Natural killer cell treated with Interleukin-12 subunit alpha and Interleukin-12 subunit beta and Interleukin-15 and Interleukin-18, amount 100 ng/mL, for 72 hours (primary cell): Measurements from ENCODE around the gene TIMM50. TPM values are rescaled to one million over a fixed set of nuclear protein-coding genes. Genes with fewer than 3 reads are reported as not detected.
"Not testable (repeated sequence)": the region's sequence is repeated elsewhere in the genome, so short reads cannot be mapped to it uniquely, and the experiment has no call there.

Experiments used
- ATAC-seq, 2 donors: fragments of 150-1000 bp; cut with Tn5 transposase in 1 of 2; sonication (Bioruptor Pico), chemical (Tn5 transposase) in 1 of 2; 2 replicates each; pipeline ENCODE4 v1.10.0; 2021
- DNase-seq: peaks from one replicate; pipeline ENCODE4 v3.0.0; 2022; ENCODE audit warnings: low spot score
- H3K27ac Mint-ChIP-seq, 2 donors: 1 replicate in 1 of 2; 2 replicates in 1 of 2; pipeline ENCODE4 v1.8.0; 2022; ENCODE audit warnings: mixed read lengths in 2 of 2, mild to moderate bottlenecking in 1 of 2, moderate library complexity in 1 of 2
- H3K27me3 Mint-ChIP-seq, 2 donors: 1 replicate in 1 of 2; 2 replicates in 1 of 2; pipeline ENCODE4 v1.8.0; 2022; ENCODE audit warnings: mixed read lengths in 2 of 2
- H3K36me3 Mint-ChIP-seq: one replicate; pipeline ENCODE4 v1.8.0; 2022; ENCODE audit warnings: mixed read lengths
- H3K4me1 Mint-ChIP-seq, 2 donors: 1 replicate in 1 of 2; 2 replicates in 1 of 2; pipeline ENCODE4 v1.8.0; 2022; ENCODE audit warnings: low read depth in 2 of 2, mixed read lengths in 2 of 2, mild to moderate bottlenecking in 1 of 2
- H3K4me3 Mint-ChIP-seq: one replicate; pipeline ENCODE4 v1.8.0; 2022; ENCODE audit warnings: mixed read lengths
- H3K9me3 Mint-ChIP-seq: 2 replicates; pipeline ENCODE4 v1.8.0; 2022; ENCODE audit warnings: mixed read lengths
- total RNA-seq, 2 donors: library from RNA; stranded (reverse); gene quantifications; one replicate each; pipeline ENCODE4 v1.2.3, GENCODE V29; 2022

TIMM50 gene
- total RNA-seq, 2 donors from 2014 or later, result 74.0 to 133 TPM

GRCh38 chr19:39475748-39476147 lies 4.9 kb upstream of the TIMM50 start:
- no peaks in the 10 kb centered on the region for H3K9me3 Mint-ChIP-seq
- H3K4me1 Mint-ChIP-seq, result peaks cover 18 to 19% of the 10 kb centered on the region in 2 donors
- ATAC-seq, result no peak
- H3K27me3 Mint-ChIP-seq, result no peaks in the 10 kb centered on the region
- DNase-seq, result no peak
- no peak overlapping the region for H3K4me3 Mint-ChIP-seq
- H3K36me3 Mint-ChIP-seq, result peaks cover 7% of the 10 kb centered on the region
- no peak overlapping the region for H3K27ac Mint-ChIP-seq

- H3K4me1 Mint-ChIP-seq, result peaks cover 23% of the 10 kb centered on the region in 2 donors
- not testable (repeated sequence) for H3K27me3 Mint-ChIP-seq, H3K9me3 Mint-ChIP-seq, DNase-seq, ATAC-seq, H3K36me3 Mint-ChIP-seq
- H3K27ac Mint-ChIP-seq, result peak overlapping the region; percentile 76 to 95
- peak overlapping the region; percentile 92 for H3K4me3 Mint-ChIP-seq
Measured at GRCh38 chr19:39479319-39479801, 1.3 kb upstream of the TIMM50 start.

- peak overlapping the region; percentile 76 to 95 for H3K27ac Mint-ChIP-seq
- DNase-seq, result no peak
- H3K4me3 Mint-ChIP-seq, result peak overlapping the region; percentile 92
- H3K36me3 Mint-ChIP-seq, result no peaks in the 10 kb centered on the region
- H3K4me1 Mint-ChIP-seq, result peaks cover 23% of the 10 kb centered on the region in 2 donors
- H3K27me3 Mint-ChIP-seq, result no peaks in the 10 kb centered on the region
- no peak for ATAC-seq
- H3K9me3 Mint-ChIP-seq, result no peaks in the 10 kb centered on the region
Measured at GRCh38 chr19:39479916-39480315, 722 bp upstream of the TIMM50 start.

DNA sequence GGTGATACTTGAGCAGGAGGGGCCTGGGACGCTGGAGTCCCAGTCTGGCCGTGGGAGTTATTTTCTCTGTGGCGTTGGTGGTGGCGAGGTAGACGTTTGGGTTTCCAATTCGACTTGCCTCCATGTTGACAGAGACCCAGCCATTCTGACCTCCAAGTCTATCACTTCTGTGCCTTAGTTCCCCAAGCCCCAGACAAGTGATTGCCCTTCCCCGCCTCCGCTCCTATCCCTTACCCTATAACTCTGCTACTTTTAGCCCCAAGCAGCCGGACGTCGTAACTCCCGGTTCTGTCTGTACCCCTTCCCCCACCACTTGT lies 549 bp downstream of the TIMM50 start:
- ATAC-seq (no peak), DNase-seq (no peak)
- Mint-ChIP-seq H3K9me3 (no peaks in the 10 kb centered on the region), H3K4me3 (peak overlapping the region; percentile 92), H3K36me3 (no peaks in the 10 kb centered on the region), H3K27me3 (no peaks in the 10 kb centered on the region), H3K27ac (peak overlapping the region; percentile 76 to 95), H3K4me1 (peaks cover 23% of the 10 kb centered on the region in 2 donors)

GRCh38 chr19:39481676-39482075 lies 1.0 kb downstream of the TIMM50 start:
- Mint-ChIP-seq H3K4me3 (peak overlapping the region; percentile 92), H3K27me3 (no peaks in the 10 kb centered on the region), H3K27ac (peak overlapping the region; percentile 76 to 95), H3K9me3 (no peaks in the 10 kb centered on the region), H3K4me1 (peaks cover 23 to 24% of the 10 kb centered on the region in 2 donors), H3K36me3 (peaks cover 1% of the 10 kb centered on the region)
- ATAC-seq (no peak), DNase-seq (no peak)

DNA sequence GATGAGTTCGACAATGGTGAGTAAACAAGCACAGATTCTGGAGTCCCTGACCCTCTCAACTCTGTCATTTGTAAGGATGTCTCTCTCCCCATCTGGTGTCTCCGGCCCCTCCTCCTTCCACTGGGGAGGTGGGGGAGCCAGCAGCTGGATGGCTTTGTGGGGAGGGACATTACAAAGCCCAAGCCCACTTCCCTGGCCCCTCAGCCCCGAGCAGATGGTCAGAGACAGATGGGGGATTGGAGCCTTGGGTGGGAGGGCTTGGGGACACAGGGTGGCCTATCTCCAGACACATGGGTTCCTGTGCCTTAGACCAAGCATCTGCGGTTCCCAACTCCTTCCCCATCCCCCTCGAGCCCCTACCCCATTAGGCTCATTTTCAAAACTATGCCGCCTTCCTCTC lies 2.5 kb downstream of the TIMM50 start:
- H3K27me3 Mint-ChIP-seq, result no peaks in the 10 kb centered on the region
- no peak overlapping the region for H3K27ac Mint-ChIP-seq
- peaks cover 23 to 27% of the 10 kb centered on the region in 2 donors for H3K4me1 Mint-ChIP-seq
- no peaks in the 10 kb centered on the region for H3K9me3 Mint-ChIP-seq
- peak overlapping the region; percentile 12 for H3K4me3 Mint-ChIP-seq
- ATAC-seq (no peak), DNase-seq (no peak)
- peaks cover 9% of the 10 kb centered on the region for H3K36me3 Mint-ChIP-seq

- H3K4me3 Mint-ChIP-seq, result no peak overlapping the region
- ATAC-seq (no peak), DNase-seq (no peak)
- H3K36me3 Mint-ChIP-seq, result peaks cover 14% of the 10 kb centered on the region
- no peak overlapping the region for H3K27ac Mint-ChIP-seq
- H3K27me3 Mint-ChIP-seq, result no peaks in the 10 kb centered on the region
- H3K9me3 Mint-ChIP-seq, result no peaks in the 10 kb centered on the region
- peaks cover 0 to 4% of the 10 kb centered on the region in 2 donors for H3K4me1 Mint-ChIP-seq
Measured at GRCh38 chr19:39489756-39490155, 9.1 kb downstream of the TIMM50 start.

GRCh38 chr19:39492225-39492624 lies 11.6 kb downstream of the TIMM50 start:
- H3K4me3 Mint-ChIP-seq, result no peak overlapping the region
- H3K36me3 Mint-ChIP-seq, result peaks cover 8% of the 10 kb centered on the region
- no peak for ATAC-seq
- no peak for DNase-seq
- H3K27ac Mint-ChIP-seq, result no peak overlapping the region
- H3K27me3 Mint-ChIP-seq, result peaks cover 8 to 13% of the 10 kb centered on the region in 2 donors
- no peaks in the 10 kb centered on the region for H3K4me1 Mint-ChIP-seq
- no peaks in the 10 kb centered on the region for H3K9me3 Mint-ChIP-seq

DNA sequence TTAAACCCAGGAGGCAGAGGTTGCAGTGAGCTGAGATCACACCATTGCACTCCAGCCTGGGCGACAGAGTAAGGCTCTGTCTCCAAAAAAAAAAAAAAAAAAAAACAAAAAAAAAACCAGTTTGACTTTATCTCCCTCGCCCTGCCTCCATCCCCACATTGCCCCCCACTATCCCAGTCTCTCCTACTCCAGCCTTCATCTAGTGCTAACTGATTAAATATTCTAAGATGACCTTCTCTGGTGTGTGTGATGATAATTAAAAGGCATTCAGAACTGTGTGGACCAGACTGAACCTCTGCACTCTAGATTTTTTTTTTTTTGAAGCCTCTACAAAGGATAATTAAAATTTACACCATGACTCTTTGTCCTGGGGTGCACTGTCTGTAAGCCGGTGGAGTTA lies 12.2 kb downstream of the TIMM50 start:
- Mint-ChIP-seq H3K36me3 (peaks cover 8% of the 10 kb centered on the region), H3K27me3 (peaks cover 8 to 13% of the 10 kb centered on the region in 2 donors), H3K4me1 (no peaks in the 10 kb centered on the region), H3K27ac (no peak overlapping the region), H3K4me3 (no peak overlapping the region), H3K9me3 (no peaks in the 10 kb centered on the region)
- no peak for ATAC-seq
- no peak for DNase-seq

GRCh38 chr19:39494661-39495060 lies 14.0 kb downstream of the TIMM50 start:
- no peak overlapping the region for H3K4me3 Mint-ChIP-seq
- no peak for ATAC-seq
- H3K27ac Mint-ChIP-seq, result no peak overlapping the region
- no peak for DNase-seq
- H3K27me3 Mint-ChIP-seq, result peaks cover 19 to 28% of the 10 kb centered on the region in 2 donors
- no peaks in the 10 kb centered on the region for H3K36me3 Mint-ChIP-seq
- H3K9me3 Mint-ChIP-seq, result no peaks in the 10 kb centered on the region
- H3K4me1 Mint-ChIP-seq, result peaks cover 11 to 12% of the 10 kb centered on the region in 2 donors

DNA sequence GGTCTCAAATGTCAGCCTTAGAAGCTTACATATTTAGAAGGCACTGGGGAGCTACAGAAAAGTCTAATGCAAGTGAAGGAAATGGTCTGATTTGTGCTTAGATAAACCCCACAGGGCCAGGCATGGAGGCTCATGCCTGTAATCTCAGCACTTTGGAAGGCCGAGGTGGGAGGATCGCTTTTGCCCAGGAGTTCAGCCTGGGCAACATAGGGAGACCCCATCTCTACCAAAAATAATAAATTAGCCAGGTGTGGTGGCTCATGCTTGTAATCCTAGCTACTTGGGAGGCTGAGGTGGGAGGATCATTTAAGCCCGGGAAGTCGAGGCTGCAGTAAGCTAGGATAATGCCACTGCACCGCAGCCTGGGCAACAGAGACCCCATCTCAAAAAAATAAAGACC lies 15.4 kb downstream of the TIMM50 start:
- no peak overlapping the region for H3K4me3 Mint-ChIP-seq
- H3K27ac Mint-ChIP-seq, result no peak overlapping the region
- no peak for DNase-seq
- peaks cover 28 to 41% of the 10 kb centered on the region in 2 donors for H3K27me3 Mint-ChIP-seq
- H3K4me1 Mint-ChIP-seq, result peaks cover 14 to 15% of the 10 kb centered on the region in 2 donors
- no peaks in the 10 kb centered on the region for H3K9me3 Mint-ChIP-seq
- no peak for ATAC-seq
- no peaks in the 10 kb centered on the region for H3K36me3 Mint-ChIP-seq

DNA sequence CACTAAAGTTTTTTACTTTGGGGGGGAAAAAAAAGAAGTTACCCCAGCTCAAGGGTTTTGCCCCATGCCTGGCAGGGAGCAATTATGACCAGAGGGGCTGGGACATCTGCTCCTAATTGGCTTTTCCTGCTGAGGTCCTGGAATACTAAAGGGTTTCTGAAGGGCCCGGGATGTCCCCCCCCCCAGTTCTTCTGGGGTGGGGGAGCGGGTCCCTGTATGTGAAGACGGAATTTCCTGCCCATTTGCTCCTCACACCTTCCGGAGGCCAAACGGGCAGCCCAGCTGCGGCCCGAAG lies 17.0 kb downstream of the TIMM50 start:
- no peaks in the 10 kb centered on the region for H3K36me3 Mint-ChIP-seq
- ATAC-seq, result no peak
- H3K27ac Mint-ChIP-seq, result no peak overlapping the region
- no peak overlapping the region for H3K4me3 Mint-ChIP-seq
- no peak for DNase-seq
- H3K27me3 Mint-ChIP-seq, result peaks cover 30 to 41% of the 10 kb centered on the region in 2 donors
- peaks cover 14 to 15% of the 10 kb centered on the region in 2 donors for H3K4me1 Mint-ChIP-seq
- H3K9me3 Mint-ChIP-seq, result no peaks in the 10 kb centered on the region

- Mint-ChIP-seq H3K27ac (no peak overlapping the region), H3K27me3 (peaks cover 32 to 41% of the 10 kb centered on the region in 2 donors), H3K4me3 (peak overlapping the region; percentile 67), H3K36me3 (no peaks in the 10 kb centered on the region), H3K9me3 (no peaks in the 10 kb centered on the region), H3K4me1 (peaks cover 16 to 18% of the 10 kb centered on the region in 2 donors)
- ATAC-seq (peak; percentile 22 to 46), DNase-seq (no peak)
Measured at GRCh38 chr19:39497996-39498797, 17.6 kb downstream of the TIMM50 start.

GRCh38 chr19:39498798-39499642 lies 18.4 kb downstream of the TIMM50 start, which contains the start of gene DLL3:
DLL3 (plus strand) TSS chr19:39498947; CDS start chr19:39498975, 28 bp downstream.
- peaks cover 39 to 46% of the 10 kb centered on the region in 2 donors for H3K27me3 Mint-ChIP-seq
- H3K4me3 Mint-ChIP-seq, result peak within 1 kb of the TSS; percentile 67
- H3K9me3 Mint-ChIP-seq, result no peaks in the 10 kb centered on the region
- ATAC-seq (no peak), DNase-seq (no peak)
- no peaks in the 10 kb centered on the region for H3K36me3 Mint-ChIP-seq
- H3K27ac Mint-ChIP-seq, result no peak within 1 kb of the TSS
- peaks cover 24 to 25% of the 10 kb centered on the region in 2 donors for H3K4me1 Mint-ChIP-seq
